ENCODE measurements around the gene TMBIM1.
"Not testable (repeated sequence)": the region's sequence is repeated elsewhere in the genome, so short reads cannot be mapped to it uniquely, and the experiment has no call there.

Gene TMBIM1

DNA sequence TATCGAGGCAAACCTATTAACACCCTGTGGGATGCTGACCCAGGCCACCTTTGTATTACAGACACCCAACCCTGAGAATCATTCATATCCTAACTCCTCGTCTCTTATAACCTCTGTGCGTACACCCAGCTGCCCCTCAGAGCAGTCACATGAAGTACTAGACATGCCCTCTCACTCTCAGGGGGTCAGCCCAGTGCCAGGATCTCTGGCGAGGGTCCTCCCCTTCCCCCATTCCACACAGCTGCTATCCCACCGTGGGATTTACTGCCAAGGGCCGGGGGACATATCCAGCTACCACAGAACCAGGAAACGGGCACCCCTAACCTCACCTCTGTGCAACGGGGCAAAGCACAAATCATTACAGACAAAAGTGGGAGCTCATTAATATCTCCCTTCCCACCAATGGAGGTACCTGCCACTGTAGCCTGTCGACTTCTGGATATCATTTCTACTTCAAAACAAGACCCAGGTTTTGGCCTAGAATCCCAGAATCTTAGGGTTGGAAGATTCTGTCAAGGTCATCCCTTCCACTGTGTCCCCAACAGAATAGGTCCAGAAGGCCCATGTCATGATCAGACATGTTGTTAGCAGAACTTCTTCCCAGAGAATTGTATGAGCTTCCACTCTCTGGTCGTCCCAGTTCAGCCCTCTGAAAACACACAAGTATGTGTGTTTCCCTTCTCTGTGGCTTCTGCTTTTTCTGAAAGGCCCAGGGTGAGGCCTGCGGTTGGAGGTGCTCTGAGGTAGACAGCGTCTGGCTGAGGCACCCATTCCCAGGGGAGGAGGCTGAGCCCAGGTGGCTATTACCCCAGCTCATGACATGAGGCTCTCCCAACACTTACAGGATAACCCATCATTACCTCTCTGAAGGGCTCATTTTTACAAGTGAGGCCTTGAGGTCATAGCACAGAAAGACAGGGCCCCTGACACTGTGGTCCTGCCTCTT lies 1.7 kb downstream of the TMBIM1 start:
- no peak for DNase-seq

DNA sequence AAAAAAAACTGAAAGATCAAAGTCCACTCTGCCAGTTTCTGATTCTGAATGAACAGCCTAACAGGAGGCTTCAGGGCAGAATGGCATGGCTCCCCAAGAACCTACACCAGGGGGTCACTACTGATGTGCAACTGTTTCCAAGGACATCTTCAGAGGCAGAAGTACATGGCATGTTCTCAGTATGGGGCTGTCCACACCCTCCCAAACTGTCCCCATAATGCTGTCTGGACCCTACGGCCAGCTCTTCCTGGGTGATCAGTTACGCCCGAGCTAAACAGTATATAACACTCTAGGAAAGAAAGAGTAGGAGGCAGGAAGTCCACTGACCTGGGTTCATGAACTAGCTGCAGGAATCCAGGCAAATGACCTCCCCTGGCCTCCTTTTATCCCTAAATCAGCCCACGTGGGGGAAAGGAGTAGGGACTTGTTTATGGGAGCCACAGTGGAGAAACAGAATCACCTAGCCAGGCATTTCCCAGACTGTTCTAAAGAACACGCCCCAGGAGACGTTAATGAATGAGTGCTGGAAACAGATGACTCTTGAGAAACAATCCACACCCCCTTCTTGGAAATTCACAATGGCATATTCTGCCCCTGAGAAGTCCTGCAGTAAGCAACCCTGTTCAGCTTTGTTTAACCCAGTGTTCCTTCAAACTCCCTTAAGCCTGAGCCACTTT lies 2.5 kb downstream of the TMBIM1 start:
- no peak for DNase-seq

DNA sequence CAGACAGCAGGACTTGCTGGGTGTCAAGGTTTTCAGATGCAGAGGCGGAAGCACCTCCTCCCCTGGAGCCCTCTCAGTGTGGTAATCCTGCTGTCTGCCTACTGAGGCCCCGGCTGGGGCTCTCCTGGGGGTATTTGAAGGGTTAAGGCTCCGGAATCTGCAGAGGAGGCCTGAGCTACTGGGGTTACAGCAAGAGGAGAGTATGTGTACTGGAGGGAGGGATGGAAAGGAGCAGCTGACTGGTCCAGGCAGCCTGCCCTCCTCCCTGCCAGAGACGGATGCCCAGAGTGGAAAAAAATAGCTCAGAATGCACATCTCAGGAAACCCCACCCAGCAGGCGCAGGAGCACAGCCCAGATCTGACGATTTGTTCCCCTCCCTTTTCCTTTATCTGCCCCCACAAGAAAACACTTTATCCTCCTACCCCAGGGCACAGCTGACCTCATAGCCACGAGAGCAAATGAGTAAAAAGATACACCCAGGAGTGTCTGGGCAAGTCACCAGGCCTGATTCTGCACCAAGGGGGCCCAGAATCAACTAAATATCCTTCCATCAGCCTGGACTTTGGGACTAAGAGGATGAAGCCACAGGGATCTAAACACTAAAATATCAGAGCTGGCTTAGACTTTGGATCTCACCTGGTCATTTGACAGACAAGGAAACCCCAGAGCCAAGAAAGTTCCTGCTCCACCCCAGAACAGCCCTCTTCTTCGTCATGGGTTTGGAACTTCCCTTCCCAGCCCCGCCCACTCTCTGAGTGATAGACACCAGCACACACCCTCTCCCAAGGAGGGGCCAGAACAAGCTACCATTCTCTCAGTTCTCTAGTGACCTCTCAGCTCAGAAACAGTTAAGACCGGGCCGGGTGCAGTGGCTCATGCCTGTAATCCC lies 5.5 kb downstream of the TMBIM1 start:
- peak; percentile 96 for DNase-seq

DNA sequence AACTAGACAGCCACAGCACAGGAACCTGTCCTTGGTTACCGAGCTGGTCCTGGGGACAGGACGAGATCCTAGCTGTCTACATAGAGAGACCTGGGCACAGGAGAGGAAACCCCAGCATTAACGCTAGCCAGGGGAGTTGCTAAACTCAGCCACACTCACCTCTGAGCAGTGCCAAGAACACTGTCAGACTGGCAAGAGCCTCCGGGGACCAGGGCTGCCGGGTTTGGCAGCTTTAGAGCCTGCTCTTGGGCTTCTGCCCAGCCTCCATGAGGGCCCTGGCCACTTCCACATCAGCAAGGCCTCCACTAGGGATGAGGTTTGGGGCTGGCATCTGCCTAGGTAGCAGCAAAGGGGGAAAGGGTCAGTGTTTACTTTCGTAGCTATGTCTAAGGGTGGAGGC lies 6.7 kb downstream of the TMBIM1 start:
- DNase-seq: peak; percentile 33

DNA sequence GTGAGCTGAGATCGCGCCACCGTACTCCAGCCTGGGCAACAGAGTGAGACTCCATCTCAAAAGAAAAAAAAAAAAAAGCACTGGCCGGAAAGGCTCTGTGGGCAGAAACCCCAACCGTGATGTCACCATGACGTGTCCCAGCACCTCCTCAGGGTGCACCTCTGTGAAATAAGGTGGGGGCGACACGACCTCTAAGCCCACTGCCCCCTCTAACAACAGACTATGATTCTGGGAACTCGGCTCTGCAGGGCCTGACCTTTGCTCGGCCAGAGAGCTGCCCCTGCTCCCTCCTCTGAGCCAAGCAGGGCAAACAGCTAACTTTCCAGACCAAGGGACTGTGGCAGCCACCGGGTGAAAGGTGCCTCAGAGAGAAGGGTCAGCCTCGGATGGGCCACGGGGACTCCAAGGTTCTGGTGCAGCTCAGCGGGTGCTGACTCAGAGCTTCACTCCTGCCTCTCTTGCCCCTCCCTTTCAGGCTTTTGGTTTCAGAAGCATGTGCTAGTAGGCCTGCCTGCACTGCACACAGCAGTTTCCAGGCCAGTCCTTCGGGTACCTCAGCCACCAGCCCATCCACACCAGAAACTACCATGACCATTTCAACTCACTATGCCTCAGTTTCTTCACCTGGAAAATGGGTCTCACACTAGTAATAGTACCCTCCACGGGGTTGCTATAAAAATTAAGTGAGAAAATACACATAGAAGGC lies 8.0 kb downstream of the TMBIM1 start:
- DNase-seq: peak; percentile 77

DNA sequence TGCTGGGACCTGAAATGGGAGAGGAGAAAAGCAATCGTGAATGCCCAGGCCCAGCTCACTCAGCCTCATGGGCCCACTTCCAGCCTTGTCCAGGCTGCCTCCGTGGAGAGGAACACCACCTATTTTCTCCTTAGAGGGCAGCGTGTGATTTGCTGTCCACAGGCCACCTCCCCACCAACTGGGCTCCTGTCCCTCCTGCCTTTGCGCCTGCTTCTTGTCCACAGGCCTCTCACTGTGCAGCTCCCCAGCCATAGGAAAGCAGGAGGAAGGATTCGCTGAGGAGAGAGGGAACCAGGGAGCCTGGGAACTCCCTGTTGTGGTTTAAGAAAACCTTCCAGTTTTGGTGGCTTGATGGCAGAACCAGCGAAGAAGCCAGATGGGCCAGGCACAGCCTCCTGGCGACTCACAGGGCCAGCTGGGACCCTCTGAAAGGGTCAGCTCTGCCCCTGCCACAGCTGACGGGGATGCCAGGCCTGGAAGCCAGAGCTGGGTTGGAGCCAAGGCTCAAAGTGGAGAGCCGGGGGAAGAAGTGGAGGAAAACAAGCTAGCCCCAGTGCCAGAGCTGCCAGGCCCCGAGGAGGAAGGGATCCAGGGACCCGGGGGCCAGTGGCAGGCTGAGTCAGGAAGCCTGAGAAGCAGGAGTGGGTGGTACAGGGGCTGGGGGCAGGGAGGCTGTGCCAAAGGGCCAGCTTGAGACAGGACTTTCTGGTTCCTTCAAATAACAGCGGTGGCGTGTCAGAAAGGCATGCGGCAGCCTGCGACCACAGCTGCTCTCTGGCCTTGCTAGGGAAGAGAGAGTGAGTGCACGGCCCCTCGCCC lies 9.9 kb downstream of the TMBIM1 start:
- peak; percentile 53 for DNase-seq

DNA sequence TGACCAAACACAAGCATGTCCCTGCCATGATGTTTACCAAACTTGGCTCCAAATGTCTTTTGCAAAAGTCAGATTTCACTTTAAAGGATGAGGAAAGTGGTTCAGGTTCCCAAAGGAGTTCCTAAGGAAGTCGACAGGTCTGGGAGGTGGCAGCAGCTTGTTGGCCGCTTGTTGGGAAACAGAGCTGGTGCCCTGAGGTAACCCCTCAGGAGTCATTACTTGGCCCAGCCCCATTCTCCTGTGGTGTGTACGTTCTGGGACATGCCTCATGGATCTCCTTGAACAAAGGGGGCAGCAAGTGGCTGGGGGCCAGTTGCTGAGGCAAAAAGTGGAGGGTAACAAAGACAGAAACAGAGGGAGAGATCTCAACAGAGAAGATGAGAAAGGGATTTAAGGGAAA lies 10.9 kb downstream of the TMBIM1 start:
- DNase-seq: no peak

DNA sequence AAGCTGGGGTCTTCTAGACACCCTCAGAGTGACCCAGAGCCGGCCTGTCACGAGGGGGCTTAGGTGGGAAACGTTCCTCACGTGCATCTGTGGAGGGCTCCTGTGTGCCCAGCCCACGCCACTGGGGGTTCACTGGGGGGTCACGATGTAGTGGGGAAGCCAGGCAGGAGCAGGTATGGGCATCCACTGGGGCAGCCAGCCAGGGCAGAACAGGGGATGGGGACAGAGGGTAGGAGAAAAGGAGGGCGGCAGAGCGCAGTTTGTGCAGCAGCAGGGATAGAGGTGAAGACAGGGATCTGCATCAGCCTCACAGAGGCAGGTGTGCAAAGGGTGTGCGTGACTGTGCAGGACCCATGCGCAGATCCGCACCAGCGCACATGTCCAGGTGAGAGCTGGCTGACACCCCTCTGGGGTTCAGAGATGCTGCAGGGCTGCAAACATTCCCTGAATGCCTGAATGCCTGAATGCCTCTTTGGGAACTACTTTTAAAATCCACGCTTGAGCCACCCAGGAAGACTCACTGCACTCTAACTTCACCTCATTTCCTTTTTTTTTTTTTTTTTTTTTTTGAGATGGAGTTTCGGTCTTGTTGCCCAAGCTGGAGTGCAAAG lies 11.9 kb downstream of the TMBIM1 start:
- no peak for DNase-seq

DNA sequence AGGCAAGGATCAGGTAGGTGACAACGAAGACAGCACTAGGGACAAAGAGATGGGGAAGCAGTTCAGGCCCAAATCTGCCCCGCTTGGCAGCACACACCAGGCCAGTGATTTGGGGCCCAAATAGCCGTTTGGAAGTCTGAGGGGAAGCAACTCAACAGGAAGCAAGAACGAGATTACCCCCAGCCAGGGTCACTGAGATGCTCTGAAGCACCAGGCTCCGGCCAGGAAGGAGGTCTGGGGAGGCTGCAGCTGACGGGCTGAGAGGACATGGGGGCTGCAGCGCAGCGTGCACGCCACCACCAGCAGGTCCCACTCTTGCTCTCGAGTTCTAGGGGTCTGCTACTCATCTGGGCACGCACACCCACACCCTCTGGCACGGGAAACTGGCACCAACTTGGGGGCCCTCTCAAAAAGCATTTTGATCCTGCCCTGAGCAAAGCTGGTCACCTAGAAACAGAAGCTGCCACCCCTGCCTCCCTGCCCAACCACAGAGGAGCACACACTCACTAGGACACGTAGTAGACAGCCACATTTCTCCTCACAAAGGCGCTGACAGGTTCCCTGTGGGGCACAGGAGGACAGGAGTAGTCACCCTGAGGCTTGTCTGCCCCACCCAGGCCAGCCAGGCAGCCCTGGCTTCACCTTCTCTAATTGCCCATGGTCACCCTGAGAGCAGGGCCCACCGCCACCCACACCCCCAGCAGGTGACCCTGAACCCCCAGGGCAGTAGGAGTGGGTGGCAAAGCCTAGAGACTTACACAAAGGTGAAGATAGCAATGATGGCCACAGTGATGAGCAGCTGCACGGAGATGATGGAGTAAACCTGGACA lies 13.6 kb downstream of the TMBIM1 start:
- DNase-seq: no peak

DNA sequence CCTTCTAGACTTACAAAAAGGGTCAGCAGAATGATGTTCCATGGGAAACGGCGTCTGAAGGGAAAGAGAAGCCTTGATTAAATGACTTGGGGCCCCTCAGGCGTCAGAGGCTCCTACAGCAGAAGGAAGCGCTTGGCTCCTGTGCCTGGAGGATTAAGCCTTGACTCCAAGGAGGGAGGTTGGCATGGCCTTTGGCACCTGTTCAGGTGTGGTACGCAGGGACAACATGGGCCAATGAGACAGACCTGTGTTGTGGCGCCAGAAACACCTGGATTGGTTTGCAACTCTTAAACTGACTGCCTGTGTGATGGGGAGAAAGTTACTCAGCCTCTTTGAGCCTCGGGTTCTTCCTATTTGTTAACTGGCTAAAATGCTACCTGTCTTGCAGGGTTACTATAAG lies 14.4 kb downstream of the TMBIM1 start:
- DNase-seq: no peak

DNA sequence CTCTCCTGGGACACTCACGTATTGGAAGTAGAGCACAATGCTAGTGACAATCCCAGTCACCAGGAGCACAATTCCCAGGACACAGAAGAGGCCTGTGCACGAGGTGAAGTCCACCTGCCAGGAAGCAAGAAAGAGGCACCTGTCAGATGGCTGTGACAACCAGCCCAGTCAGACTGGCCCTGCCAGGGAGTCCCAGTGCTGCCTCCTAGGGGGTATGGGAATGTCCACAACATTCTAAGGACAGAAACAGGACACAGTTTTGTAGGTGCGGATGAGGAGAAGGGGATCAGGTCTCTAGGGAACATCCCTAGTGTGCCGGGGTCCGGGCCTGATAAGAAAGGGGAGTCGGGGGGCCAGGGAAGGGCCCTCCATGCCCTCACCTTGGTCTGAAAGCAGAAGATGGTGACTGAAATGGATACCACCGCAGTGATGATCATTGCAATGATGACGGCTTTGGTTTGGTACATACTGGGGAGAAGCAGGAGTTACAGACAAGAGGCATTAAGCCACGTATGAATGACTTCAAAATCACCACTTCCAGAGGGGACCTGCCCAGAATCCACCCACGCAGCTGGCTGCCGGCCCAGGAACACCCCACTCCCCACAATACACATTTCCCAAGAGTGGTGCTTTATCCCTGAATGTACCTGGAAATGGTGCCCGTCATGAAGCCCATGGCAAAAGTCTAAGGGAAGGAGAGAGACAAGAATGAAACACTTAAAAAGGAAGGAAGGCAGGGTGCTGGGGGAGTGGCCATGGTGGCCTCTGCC lies 15.1 kb downstream of the TMBIM1 start:
- DNase-seq: no peak

DNA sequence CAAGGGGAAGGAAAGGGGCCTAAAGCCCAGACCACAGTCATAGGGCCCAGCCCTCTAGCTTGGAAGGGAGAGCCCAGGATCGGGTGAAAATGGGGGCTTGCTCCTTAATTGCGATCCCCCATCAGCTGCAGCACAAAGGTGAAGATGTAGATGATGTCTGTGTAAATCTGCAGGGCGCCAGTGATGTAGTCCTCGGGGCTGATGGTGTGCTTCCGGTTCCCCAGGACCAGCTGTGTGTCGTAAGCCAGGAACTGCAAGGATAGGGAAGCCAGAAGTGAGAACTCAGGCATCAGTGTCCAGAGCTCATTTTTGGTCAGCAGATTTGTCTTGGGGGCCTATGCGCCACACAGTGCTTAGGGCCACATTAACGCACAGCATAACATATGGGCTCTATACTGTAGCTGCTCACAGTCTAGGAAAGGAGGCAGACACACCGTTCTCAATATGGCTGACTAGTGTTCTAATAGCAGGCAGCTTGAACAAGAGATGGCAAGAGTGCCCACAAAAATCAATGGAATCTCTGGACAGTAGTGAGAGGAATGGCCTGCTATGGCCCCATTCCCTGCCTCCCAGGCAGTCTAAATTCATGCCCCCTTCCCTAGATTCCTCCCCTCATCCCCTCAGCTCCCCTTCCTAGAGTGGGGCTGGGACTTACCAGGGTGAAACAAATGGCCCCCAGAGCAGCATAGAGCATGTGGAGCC lies 16.8 kb downstream of the TMBIM1 start:
- no peak for DNase-seq

DNA sequence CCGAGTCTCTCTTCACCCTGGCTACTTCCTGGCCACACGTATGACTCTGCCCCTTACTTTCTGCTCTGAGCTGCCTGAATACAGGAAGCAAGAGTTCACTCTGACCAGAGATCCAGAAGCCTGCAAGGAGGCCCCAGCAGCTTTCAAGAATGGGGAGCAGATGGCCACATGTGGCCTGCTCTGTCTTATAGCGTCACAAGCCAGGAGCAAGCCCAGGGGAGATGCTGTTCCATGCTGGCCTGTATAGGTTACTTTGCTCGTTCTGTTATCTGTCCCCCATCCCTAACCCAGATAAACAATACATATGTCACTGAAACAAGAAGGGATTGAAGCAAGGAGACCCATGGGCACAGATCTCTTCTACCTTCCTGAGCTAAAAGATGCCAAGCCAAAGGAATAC lies 17.7 kb downstream of the TMBIM1 start:
- DNase-seq: no peak

DNA sequence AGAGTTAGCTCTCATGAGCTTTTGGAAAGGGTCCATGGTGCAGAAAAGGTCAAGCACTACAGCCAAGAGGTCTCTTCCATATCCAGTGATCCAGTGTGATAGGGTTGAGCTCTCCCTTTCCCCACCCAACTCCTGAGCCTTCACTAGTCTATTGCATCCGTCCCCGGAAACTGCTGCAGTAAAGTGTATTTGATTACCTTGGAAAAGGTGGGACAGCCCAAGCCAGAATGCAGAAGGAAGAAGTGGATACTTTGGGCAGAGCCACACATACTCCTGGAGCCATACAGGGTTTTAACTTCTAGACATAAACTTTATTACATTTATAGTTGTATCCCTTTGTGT lies 18.4 kb downstream of the TMBIM1 start:
- no peak for DNase-seq

DNA sequence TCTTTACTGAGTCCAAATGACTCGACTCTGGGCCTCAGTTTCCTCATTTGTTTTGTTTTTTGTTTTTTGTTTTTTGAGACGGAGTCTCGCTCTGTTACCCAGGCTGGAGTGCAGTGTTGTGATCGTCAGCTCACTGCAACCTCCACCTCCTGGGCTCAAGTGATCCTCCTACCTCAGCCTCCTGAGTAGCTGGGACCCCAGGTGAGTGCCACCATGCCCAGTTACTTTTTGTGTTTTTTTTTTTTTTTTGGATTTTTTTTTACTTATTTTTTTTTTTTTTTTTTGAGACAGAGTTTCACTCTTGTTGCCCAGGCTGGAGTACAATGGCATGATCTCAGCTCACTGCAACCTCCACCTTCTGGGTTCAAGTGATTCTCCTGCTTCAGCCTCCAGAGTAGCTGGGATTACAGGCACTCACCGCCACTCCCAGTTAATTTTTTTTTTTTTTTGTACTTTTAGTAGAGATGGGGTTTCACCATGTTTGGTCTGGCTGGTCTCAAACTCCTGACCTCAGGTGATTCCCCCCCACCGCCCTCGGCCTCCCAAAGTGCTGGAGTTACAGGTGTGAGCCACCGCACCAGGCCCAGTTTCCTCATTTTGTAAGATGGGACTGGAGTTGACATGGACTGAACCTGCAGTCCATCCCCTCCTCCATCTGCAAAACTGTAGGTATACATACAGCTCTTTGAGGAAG lies 18.9 kb downstream of the TMBIM1 start:
- not testable (repeated sequence) for DNase-seq

DNA sequence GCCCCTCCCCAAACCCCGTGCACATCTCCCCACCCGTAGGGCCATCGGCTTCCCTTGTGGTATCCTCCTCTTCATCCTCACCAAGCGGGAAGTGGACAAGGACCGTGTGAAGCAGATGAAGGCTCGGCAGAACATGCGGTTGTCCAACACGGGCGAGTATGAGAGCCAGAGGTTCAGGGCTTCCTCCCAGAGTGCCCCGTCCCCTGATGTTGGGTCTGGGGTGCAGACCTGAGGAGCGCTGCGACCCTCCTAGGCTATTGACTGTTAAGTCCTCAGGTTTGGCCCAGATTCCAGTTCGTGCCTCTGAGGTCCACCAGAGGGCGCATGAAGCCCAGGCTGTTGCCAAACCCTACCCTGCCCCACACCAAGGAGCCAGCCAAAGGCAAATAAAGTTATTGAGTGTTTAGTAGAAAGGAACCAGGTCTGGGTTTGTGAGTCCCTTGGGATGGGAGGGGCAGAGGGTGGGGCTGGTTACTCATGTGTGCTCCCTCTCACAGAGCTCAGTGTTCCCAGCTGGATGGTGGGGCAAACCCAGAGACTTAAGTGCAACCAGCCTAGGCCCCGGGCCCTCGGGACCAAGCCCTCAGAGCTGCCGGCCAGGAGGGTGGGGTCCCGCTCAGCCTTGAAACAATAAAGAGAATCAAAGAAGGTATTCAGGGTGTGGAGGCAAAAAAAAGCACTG lies 19.6 kb downstream of the TMBIM1 start:
- peak; percentile 91 for DNase-seq

DNA sequence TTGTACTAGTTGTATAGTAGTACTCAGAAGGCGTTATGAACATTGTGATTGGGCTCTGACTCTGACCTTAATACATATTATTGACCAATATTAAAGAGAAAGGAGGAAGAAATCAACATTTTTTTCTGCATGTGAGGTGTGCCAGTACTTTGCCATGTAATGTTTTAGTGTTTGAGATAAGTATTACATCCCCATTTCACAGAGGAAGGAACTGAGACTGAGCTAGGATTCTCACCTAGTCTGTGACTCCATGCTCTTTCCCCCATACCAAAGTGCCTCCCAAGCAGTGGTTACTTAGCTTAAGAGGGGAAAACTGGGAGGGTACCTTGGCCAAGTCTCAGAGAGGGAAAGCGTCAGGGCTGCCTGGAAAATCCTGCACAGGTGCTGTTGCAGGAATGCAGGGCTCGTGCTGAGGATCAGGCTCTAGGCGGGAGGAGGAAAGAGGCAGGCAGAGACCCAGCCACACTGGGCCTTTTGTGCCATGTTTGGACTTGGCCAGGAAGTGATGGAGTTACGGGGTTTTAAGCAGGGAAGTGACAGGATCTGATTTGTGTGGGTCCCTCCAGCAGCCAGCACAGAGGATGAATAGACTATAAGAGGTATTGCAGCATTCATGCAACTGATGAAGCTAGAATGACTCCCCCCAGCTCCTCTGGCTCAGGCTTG lies 20.3 kb downstream of the TMBIM1 start:
- DNase-seq: no peak
